GM19099 (cell line): ENCODE measurements around the gene LAMB2.

Experiments
- POLR2A ChIP-seq: IDR thresholded peaks from 3 replicates; pipeline ENCODE4 v1.6.1; 2011; ENCODE audit warnings: low read depth; ENCODE audit not compliant: insufficient read length; ENCODE audit errors: extremely low read depth

LAMB2 gene

DNA sequence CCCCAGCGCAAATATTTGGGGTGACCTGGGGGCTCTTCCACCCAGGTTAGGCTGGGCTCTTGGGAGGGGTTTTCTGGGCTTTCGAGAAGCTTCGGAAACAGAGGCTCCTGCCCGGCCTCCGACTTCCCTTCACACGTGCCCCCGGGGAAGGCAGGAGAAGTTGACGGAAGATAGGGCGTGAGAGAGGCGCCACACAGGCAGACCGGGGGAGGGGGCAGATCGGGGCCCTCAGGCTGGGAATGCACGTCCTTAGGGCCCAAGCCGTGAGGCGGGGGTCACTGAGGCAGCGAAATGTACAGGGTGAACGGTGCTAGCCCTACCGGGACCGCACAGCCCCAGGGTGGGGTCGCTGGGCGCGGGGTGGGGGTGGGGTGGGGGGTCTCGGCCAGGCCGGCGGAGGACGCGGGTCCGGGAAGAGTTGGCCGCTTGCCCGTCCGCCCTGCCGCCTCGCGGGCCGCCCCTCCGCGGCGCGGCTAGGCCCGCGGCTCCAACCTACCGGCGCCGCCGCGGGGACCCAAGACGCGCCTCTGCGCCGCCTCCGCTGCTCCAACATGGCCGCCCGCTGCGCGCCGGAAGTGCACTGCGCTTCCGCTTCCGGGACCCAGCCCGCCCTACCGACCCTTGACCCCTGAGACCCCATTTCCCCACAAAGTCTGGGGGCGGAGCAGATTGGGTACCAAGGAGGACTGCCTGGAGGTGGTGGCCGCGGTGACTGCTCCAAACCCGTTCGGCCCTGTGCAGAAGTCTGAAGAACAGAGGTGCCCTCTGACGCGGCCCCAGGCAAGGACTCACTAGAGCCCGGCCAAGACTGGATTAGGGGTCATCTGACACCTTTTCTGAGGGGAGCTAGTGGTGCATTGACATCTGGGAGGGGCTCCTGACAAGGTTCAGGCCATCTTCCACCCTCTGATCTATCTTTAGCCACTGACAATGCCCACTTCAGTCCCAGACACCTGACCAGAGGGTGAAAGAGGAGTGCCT, 33.2 kb upstream of the LAMB2 start, which contains the start of gene CCDC71:
Gene CCDC71, minus strand, starts transcription at position 561 of the 981 bp plus-strand sequence. CDS start 2,123 bp downstream, outside the sequence.
- TF ChIP-seq POLR2A, result peak; percentile 83

DNA sequence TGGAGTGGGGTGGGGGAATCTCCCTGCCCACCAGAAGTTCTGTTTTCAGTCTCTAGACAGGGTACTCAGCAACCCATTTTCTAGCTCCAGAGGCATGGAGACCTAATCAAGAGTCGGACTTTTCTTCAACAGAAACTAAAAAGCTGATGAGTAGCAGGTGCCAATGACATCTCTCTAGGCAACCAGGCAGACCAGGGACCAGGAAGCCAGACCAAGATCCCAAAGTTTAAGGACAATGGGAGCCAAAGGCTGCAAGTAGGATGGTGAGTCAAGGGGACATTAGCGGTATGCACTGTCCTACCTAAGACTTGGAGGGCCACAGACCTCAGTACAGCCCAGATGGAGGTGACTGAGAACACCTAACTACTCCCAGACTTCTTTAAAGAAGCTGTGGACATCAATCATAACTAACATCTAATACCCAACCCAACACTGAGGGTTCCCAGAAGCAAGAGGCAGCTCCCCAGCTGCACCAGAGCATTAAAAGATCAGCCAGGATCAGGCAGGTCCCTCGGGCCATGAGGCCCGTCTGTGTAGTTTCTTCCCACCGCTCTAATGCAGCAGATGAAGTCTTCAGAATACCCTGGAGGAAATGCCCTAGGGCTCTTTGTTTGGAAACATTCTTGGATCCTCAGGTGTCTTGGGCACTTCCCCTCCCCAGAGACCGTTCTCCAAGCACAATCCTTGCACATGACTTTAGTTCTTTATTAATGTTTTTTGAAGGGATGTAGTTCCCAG, 32.3 kb upstream of the LAMB2 start:
- no peak for TF ChIP-seq POLR2A

DNA sequence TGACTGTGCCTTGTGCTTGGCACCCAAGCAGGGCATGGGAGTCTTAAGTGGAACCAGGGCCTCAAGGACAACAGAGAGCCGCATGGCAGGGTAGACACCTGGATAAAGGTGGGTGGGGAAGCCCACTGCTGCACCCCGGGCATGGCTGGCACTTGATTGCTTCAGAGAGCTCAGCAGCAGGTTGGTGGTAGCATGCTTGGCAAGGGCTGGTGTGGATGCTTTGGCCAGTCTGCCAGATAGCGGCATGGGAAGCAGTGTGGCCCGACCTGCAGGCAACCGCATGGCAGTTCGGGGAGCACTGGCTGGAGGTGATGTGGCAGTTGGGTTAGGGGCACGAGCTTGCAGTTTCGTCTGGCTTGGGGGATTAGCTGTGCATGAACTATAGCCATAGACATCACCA, 30.8 kb upstream of the LAMB2 start:
- no peak for TF ChIP-seq POLR2A

DNA sequence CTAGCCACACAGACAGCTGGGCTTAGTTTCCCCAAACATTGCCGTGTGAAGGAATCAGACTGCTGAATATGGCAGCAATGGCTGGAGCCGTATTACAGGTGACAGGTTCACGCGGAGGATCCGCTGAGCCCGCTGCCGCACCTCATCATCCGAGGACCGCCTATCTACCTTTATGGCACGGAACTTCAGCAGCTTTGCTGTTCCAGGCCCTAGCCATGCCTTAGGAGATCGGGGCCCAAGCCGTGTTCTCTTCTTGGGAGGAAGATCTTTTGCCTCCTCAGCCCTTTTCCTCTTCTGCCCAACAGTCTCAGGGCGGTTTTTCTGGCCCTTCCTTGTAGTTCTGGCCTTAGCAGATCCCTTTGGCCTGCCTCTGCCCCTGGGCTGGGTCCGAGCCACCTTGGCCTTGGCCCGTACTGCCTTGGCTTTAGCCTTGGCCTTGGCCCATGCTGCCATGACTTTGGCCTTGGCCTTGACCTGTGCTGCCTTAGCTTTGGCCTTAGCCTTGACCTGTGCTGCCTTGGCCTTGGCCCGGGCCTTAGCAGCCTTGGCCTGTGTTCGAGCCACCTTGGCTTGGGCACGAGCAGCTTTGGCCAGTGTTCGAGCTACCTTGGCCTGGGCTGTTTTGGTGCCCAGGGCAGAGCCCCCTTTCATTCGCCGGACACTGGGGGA, 30.0 kb upstream of the LAMB2 start:
- no peak for TF ChIP-seq POLR2A

DNA sequence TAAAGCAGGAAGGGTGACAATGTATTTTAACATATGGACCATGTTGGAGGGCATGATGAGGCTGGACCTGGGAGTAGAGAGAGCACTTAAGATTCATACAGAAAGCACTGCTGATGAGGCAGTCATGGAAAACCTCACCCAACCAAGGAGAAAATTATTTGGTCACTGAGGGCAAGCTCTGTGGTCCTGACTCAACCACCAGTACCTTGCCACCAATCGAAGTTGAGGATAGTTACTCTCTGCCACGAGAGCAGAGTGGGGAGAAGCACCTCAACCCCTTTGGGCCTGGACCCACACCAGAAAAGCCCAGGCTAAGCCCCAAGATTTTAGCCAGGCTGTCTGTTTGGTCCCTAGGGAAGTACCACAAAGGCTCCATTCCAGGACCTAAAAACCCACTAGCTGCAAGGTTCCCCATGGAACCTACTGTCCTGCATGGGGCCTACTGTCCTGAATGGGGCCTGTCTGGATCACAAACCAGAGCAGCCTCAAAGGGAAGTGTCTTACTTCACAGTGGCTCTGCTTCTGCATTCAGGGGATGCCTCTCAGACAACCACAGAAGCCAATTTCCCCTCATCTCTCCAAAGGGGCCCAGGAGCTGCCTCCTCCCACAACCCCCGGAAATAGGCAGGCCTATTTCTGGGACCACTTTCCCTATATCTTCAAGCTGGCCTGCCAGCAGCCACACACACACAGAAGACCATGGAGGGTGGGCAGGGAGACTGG, 29.1 kb upstream of the LAMB2 start:
- no peak for TF ChIP-seq POLR2A

DNA sequence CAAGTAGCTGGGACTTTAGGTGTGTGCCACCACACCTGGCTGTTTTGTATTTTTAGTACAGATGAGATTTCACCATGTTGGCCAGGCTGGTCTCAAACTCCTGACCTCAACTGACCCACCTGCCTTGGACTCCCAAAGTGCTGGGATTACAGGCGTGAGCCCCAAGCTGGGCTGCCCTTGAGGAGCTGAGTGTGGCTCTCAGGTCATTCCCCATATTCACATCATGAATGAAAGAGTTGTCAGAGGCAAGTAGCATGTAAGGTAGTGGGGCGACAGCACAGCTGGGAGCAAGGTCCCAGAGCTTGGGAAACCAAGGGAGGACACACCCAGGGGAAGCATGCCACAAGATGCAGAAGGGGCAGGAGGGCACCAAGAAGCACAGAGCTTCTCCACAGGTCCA, 28.3 kb upstream of the LAMB2 start:
- TF ChIP-seq POLR2A, result no peak

DNA sequence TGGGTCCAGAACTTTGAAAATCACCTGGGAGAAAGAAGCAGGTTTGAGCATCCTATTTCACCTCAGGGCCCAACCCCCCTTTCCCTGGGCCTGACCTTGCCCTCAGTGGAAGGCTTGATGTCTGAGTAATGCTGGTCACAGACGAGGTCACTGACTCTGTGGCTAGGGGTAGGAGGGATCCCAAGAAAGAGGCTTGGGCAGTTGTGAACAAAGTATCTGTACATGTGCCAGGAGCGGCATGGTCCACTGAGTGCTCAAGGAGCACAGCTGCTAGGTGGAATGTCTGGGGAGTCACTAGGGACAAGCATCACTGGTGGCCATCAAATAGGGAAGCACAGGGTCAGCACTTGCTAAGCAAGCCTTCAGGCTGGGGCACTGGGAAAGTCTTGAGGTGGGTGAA, 25.9 kb upstream of the LAMB2 start:
- no peak for TF ChIP-seq POLR2A

DNA sequence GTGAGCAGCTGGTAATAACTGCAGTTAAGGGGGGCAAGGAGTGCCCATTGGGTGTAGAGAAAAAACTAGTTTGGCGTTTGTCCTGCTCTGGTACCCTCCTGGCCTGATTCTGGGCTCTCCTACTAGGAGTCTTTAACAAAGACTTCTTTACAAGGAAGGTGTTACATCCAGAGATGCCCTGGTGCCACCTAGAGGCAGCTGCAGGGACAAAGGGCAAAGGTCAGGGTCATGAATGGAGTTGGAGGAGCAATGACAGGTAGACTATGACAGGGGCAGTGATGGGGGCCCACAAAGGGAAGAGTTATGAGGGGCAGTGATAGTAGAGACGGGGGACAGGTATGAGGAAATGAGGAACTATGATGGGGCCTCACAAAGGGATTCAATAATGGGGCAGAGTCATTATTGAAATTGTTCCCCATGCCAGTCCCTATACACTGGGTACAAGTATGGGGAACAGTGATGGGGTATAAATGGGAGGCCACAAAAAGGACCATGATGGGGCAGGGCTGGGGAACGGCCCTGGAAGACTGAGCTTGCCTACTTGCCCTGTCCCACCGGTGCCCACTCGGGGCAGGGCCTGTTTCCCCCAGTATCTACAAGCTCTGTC, 25.4 kb upstream of the LAMB2 start:
- TF ChIP-seq POLR2A, result no peak

DNA sequence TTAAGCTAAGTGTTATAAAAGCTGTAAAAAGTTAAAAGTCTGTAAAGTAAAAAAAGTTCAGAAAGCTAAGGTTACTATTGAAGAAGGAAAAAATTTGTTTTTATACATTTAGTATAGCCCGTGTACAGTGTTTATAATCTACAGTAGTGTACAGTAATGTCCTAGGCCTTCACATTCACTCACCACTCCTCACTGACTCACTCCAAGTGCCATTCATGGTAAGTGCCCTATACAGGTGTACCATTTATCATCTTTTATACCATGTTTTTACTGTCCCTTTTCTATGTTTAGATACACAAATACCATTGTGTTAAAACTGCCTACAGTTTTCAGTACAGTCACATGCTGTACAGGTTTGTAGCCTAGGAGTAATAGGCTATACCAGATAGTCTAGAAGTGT, 24.4 kb upstream of the LAMB2 start:
- no peak for TF ChIP-seq POLR2A

DNA sequence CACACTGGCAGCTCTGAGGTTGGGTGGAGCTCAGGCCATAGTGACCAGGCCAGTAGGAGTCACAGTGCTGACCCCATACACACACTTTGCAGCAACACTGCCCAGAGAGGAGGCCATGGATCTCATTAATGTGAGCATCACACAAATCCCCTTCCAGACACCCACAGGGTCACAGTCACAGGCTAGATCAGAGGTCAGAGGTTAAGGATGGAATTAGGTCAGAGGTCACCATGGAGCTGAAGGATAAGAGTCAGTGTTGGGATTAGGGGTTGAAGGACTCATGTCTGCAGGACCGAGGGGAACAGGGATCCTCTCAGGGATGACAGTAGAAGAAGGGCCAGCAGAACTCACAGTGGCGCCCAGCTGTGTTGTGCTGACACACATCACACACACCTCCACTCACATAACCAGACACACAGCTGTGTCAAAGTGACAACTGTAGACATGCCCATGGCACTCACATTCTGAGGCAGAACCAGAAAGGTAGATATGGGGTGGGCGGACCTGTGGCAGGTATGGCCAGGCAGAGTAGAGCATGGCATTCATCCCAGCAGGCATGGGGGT, 20.6 kb upstream of the LAMB2 start:
- no peak for TF ChIP-seq POLR2A

DNA sequence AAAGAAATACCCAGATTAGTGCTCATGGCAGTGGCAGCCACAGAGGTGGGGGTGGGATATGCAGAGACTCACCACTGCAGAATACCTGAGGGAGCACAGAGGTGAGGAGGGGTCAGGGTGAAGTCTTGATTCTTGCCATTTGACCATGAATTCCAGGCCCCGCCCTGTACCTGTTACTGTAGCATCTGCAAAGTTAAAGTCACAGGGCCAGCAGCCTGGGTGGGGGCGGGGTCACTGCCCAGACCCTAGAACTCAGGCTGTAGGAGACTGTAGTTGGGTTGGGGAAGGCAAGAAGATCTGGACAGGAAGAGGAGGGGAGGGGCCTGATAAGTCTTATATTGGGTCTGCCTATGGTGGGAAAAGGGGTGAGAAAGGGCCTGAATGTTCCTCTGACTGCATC, 18.8 kb upstream of the LAMB2 start:
- no peak for TF ChIP-seq POLR2A

DNA sequence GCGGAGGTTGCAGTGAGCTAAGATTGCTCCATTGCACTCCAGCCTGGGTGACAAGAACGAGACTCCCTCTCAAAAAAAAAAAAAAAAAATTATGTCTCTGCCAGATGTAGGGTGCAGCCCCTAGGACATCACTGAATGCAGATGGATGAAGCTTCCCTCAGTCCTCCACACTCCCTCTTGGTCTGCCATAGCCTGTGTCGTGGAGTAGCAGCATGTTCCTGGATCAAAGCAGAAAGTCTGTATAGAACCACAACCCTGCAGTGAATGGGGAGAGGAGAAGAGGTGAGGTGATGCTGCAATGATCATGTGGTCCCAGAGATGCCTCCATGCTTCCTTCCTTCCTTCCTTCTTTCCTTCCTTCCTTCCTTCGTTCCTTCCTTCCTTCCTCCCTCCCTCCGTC, 15.3 kb upstream of the LAMB2 start:
- no peak for TF ChIP-seq POLR2A

DNA sequence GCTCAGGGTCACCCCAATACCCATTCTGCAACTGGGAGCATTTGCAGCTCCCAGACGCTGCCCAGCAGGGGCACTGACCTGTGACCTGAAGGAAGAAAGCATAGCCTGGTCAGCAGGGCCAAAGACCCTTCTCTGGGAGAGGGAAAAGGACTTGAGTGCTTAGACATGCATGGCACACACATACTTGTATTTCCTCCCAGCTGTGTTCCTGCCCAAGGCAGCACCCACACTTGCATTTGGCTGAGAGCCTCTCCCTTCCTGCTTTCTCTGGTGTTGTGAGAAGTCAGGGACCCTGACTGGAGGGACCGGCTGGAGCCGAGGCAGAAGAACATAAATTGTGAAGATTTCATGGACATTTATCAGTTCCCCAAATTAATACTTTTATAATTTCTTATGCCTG, 7.2 kb upstream of the LAMB2 start:
- TF ChIP-seq POLR2A, result no peak

DNA sequence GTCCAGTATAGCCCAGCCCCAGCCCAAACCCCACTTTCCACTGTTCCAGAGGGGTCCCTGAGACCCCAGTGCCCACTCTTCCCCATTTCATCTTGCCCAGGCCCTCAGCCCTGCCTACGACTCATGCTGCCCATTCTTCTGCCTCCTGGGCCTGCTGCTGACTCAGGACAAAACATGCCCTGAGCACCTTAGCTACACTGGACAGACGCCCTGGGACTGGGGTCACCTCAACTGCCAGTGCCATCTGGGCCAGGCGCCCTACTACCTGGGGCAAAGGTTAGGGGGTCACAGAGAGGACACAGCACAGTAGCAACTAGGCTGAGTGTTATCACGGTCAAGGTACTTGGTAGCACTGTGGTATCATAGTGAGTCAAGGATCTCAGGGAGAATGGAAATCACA, 2.6 kb upstream of the LAMB2 start:
- TF ChIP-seq POLR2A, result no peak
